ENCODE data around the gene SLC16A9. TPM values are rescaled to one million over a fixed set of nuclear protein-coding genes. Genes with fewer than 3 reads are reported as not detected.
A peak's percentile ranks its signal among the peaks of the same experiment; 100 is the strongest.

SLC16A9 gene
- total RNA-seq, 4 donors from 2014 or later: 0.33 to 0.86 (median 0.45) TPM; not detected in 1

GRCh38 chr10:59624136-59624535, 85.5 kb downstream of the SLC16A9 start:
- TF ChIP-seq POLR2A (IDR thresholded peaks at IDR 0.05; ENCODE audit: low read depth) (no peak), POLR2AphosphoS5 (IDR thresholded peaks at IDR 0.05) (no peak), EP300 (IDR thresholded peaks at IDR 0.05) (no peak)
- TF ChIP-seq, protein P1, sequence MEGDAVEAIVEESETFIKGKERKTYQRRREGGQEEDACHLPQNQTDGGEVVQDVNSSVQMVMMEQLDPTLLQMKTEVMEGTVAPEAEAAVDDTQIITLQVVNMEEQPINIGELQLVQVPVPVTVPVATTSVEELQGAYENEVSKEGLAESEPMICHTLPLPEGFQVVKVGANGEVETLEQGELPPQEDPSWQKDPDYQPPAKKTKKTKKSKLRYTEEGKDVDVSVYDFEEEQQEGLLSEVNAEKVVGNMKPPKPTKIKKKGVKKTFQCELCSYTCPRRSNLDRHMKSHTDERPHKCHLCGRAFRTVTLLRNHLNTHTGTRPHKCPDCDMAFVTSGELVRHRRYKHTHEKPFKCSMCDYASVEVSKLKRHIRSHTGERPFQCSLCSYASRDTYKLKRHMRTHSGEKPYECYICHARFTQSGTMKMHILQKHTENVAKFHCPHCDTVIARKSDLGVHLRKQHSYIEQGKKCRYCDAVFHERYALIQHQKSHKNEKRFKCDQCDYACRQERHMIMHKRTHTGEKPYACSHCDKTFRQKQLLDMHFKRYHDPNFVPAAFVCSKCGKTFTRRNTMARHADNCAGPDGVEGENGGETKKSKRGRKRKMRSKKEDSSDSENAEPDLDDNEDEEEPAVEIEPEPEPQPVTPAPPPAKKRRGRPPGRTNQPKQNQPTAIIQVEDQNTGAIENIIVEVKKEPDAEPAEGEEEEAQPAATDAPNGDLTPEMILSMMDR (IDR thresholded peaks at IDR 0.05): no peak
- WGBS: 95% methylated on average over 3 of the region's 3 CpGs
- intact Hi-C loops (cut with DNase I): loop anchor here (5.0 to 10.0 kb wide), 2 partner anchors 181 to 672 kb away; no protein-coding TSS in a partner anchor
- Histone ChIP-seq H3K4me3 (no peak overlapping the region), H3K27ac (replicated peaks in 1 of 4) (no peak overlapping the region), H3K36me3 (no peaks in the 10 kb centered on the region), H3K4me1 (peaks cover 0 to 18% (median 8%) of the 10 kb centered on the region in 4 donors), H3K27me3 (no peaks in the 10 kb centered on the region), H3K9me3 (no peaks in the 10 kb centered on the region)
- DNase-seq (ENCODE audit: extremely low spot score): no peak

- intact Hi-C loops (cut with DNase I): loop anchor here (5.0 to 10.0 kb wide), 2 partner anchors 181 to 671 kb away; no protein-coding TSS in a partner anchor
- peaks cover 0 to 23% (median 15%) of the 10 kb centered on the region in 4 donors for H3K4me1 ChIP-seq
- no peaks in the 10 kb centered on the region for H3K27me3 ChIP-seq
- no peaks in the 10 kb centered on the region for H3K9me3 ChIP-seq
- no peaks in the 10 kb centered on the region for H3K36me3 ChIP-seq
- no peak for DNase-seq (ENCODE audit: extremely low spot score)
- WGBS: 75% methylated on average over 16 of the region's 16 CpGs
- peak overlapping the region in 1 of 4 donors; percentile 6 for H3K27ac ChIP-seq (replicated peaks in 1 of 4)
- TF ChIP-seq POLR2AphosphoS5 (IDR thresholded peaks at IDR 0.05) (no peak), EP300 (IDR thresholded peaks at IDR 0.05) (no peak), POLR2A (IDR thresholded peaks at IDR 0.05; ENCODE audit: low read depth) (no peak)
- TF ChIP-seq, protein P1 (IDR thresholded peaks at IDR 0.05): no peak
- no peak overlapping the region for H3K4me3 ChIP-seq
Observed at GRCh38 chr10:59623133-59624121, 86.2 kb downstream of the SLC16A9 start.

DNA sequence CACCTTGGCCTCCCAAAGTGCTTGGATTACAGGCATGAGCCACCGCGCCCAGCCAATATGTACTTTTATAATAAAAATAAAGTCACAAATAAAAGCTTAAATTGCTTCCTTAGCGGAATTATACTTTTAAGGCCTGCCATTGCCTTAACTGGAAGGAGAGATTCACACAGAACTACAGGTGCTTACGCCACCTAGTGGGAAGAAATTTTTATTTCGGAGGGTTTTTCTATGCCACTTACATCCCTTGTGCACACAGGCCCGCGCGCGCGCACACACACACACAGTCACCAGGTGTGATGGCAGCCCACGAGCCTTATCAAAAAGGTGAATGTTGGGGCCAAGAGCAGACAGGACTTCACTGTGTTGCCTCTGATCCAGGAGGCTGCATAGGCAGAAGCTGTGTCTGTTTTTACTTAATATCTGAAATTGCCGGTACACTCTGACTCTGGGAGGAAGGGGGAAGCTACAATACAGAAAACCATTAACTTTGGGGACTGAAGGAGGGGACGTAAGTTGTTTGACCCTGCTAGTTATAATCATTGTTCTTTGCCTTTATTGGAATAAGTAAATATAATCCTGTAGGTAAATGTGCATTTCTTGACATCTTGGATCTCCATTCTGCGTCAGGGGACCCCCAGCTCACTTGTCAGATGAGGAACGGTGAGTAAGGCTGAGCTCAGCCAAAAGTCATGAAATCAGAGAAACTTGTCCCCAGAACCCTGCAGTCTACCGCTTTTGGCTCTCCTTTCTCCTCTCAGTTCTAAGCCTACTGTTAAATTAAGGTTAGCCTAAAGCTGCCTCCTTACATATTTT, 87.1 kb downstream of the SLC16A9 start:
- H3K4me1 ChIP-seq: peaks cover 0 to 32% (median 23%) of the 10 kb centered on the region in 4 donors
- DNase-seq (ENCODE audit: extremely low spot score): no peak
- H3K27ac ChIP-seq (replicated peaks in 1 of 4): peak overlapping the region in 1 of 4 donors; percentile 6
- 72% methylated on average over 16 of the region's 16 CpGs for WGBS
- no peaks in the 10 kb centered on the region for H3K36me3 ChIP-seq
- H3K4me3 ChIP-seq: no peak overlapping the region
- TF ChIP-seq, protein P1 (IDR thresholded peaks at IDR 0.05): peak; percentile 46 to 58 (median 54)
- no peak for TF ChIP-seq POLR2A (IDR thresholded peaks at IDR 0.05; ENCODE audit: low read depth)
- H3K27me3 ChIP-seq: no peaks in the 10 kb centered on the region
- H3K9me3 ChIP-seq: no peaks in the 10 kb centered on the region
- intact Hi-C loops (cut with DNase I): loop anchor here (5.0 to 10.0 kb wide), 2 partner anchors 182 to 670 kb away; no protein-coding TSS in a partner anchor

DNA sequence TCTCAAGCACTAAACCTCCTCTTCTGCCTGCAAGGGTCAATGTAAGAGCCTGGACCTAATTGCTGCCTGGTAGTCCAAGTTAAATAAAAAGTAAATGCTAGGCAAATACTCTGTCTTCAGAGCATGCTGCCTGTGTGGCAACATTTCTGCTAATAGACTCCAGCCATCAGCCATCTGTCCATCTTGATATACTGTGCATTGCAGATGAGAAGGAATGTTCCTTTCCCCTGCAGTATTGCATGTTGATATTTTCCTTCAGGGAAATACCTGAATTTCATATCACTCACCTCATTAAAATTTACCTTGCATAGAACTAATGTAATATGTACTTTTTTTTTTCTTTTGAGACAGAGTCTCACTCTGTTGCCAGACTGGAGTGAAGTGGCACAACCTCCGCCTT, 87.9 kb downstream of the SLC16A9 start:
- Histone ChIP-seq H3K36me3 (no peaks in the 10 kb centered on the region), H3K27me3 (no peaks in the 10 kb centered on the region), H3K27ac (replicated peaks in 1 of 4) (no peak overlapping the region), H3K9me3 (no peaks in the 10 kb centered on the region), H3K4me3 (no peak overlapping the region), H3K4me1 (peaks cover 0 to 32% (median 23%) of the 10 kb centered on the region in 4 donors)
- WGBS: 81% methylated on average over 1 of the region's 1 CpG
- no peak for TF ChIP-seq EP300 (IDR thresholded peaks at IDR 0.05)
- no peak for TF ChIP-seq POLR2A (IDR thresholded peaks at IDR 0.05; ENCODE audit: low read depth)
- TF ChIP-seq POLR2AphosphoS5 (IDR thresholded peaks at IDR 0.05): no peak
- TF ChIP-seq, protein P1 (IDR thresholded peaks at IDR 0.05): no peak
- intact Hi-C loops (cut with DNase I): loop anchor here (2.0 to 10.0 kb wide), 3 partner anchors 183 to 669 kb away; no protein-coding TSS in a partner anchor
- DNase-seq (ENCODE audit: extremely low spot score): no peak

Measured in esophagus muscularis mucosa (tissue), 4 donors.